Measurements from ENCODE around the gene GNG2.

GNG2 gene

GRCh38 chr14:51889851-51890250 is 29.4 kb downstream of the GNG2 start:
- DNase-seq (ENCODE audit: low read depth in 2 of 2): no peak

GRCh38 chr14:51894250-51894649 is 33.8 kb downstream of the GNG2 start:
- DNase-seq (ENCODE audit: low read depth in 2 of 2): no peak

GRCh38 chr14:51895375-51895774 is 35.0 kb downstream of the GNG2 start:
- DNase-seq (ENCODE audit: low read depth in 2 of 2): no peak

- DNase-seq (ENCODE audit: low read depth in 2 of 2): no peak
These were observed 37.5 kb downstream of the GNG2 start for GRCh38 chr14:51897791-51898355.

- no peak for DNase-seq (ENCODE audit: low read depth in 2 of 2)
These were observed 41.1 kb downstream of the GNG2 start for GRCh38 chr14:51901475-51902024.

GRCh38 chr14:51905656-51906121 is 45.3 kb downstream of the GNG2 start:
- peak; percentile 31 to 45 for DNase-seq (ENCODE audit: low read depth in 2 of 2)

GRCh38 chr14:51908086-51908485 is 47.7 kb downstream of the GNG2 start:
- no peak for DNase-seq (ENCODE audit: low read depth in 2 of 2)

GRCh38 chr14:51912112-51912786 is 51.8 kb downstream of the GNG2 start:
- no peak for DNase-seq (ENCODE audit: low read depth in 2 of 2)

- DNase-seq (ENCODE audit: low read depth in 2 of 2): no peak
These were observed 53.9 kb downstream of the GNG2 start for GRCh38 chr14:51914310-51914709.

- no peak for DNase-seq (ENCODE audit: low read depth in 2 of 2)
These were observed 56.8 kb downstream of the GNG2 start for GRCh38 chr14:51917193-51917592.

- DNase-seq (ENCODE audit: low read depth in 2 of 2): no peak
These were observed 60.6 kb downstream of the GNG2 start for GRCh38 chr14:51921026-51921425.

GRCh38 chr14:51922624-51923023 is 62.2 kb downstream of the GNG2 start:
- DNase-seq (ENCODE audit: low read depth in 2 of 2): no peak

GRCh38 chr14:51924600-51924999 is 64.2 kb downstream of the GNG2 start:
- DNase-seq (ENCODE audit: low read depth in 2 of 2): no peak

GRCh38 chr14:51925980-51926379 is 65.6 kb downstream of the GNG2 start:
- no peak for DNase-seq (ENCODE audit: low read depth in 2 of 2)

GRCh38 chr14:51926449-51926848 is 66.0 kb downstream of the GNG2 start:
- no peak for DNase-seq (ENCODE audit: low read depth in 2 of 2)

GRCh38 chr14:51928568-51928967 is 68.2 kb downstream of the GNG2 start:
- DNase-seq (ENCODE audit: low read depth in 2 of 2): no peak

GRCh38 chr14:51929166-51929565 is 68.8 kb downstream of the GNG2 start:
- no peak for DNase-seq (ENCODE audit: low read depth in 2 of 2)

- no peak for DNase-seq (ENCODE audit: low read depth in 2 of 2)
These were observed 69.7 kb downstream of the GNG2 start for GRCh38 chr14:51929910-51930682.

GRCh38 chr14:51931308-51931707 is 70.9 kb downstream of the GNG2 start:
- DNase-seq (ENCODE audit: low read depth in 2 of 2): no peak

GRCh38 chr14:51933191-51933590 is 72.8 kb downstream of the GNG2 start:
- DNase-seq (ENCODE audit: low read depth in 2 of 2): no peak

- DNase-seq (ENCODE audit: low read depth in 2 of 2): no peak
These were observed 77.7 kb downstream of the GNG2 start for GRCh38 chr14:51938137-51938536.

- DNase-seq (ENCODE audit: low read depth in 2 of 2): no peak
These were observed 78.4 kb downstream of the GNG2 start for GRCh38 chr14:51938821-51939220.

- no peak for DNase-seq (ENCODE audit: low read depth in 2 of 2)
These were observed 78.8 kb downstream of the GNG2 start for GRCh38 chr14:51939226-51939625.
